ENCODE measurements around the gene RECQL. TPM values are rescaled to one million over a fixed set of nuclear protein-coding genes. Genes with fewer than 3 reads are reported as not detected.

RECQL gene
- total and polyA plus RNA-seq, 2 of the 8 experiments (the other 6 are each of a cell fraction or from before 2014, with no cell fraction given), result 8.1 to 40.3 TPM

- no peaks in the 10 kb centered on the region for H3K36me3 ChIP-seq (ENCODE audit: control insufficient read depth in 2 of 4, insufficient read depth in 4 of 4, low read length in 3 of 4)
- peak overlapping the region; percentile 90; the same call in 1 of the 2 replicates for H4K8ac ChIP-seq (ENCODE audit: extremely low read depth, insufficient read depth, low read length)
- no peak overlapping the region for H3K56ac ChIP-seq (replicated peaks; ENCODE audit: insufficient read length, low read depth, low read length)
- no peak overlapping the region for H4K5ac ChIP-seq (ENCODE audit: insufficient read length, low read depth, low read length)
- no peak overlapping the region for H2BK15ac ChIP-seq (ENCODE audit: low read length)
- no peak overlapping the region for H4K91ac ChIP-seq (replicated peaks; ENCODE audit: insufficient read length, low read length)
- H2AFZ ChIP-seq (ENCODE audit: low read length), result peak overlapping the region; percentile 70
- POLR2A ChIA-PET (ENCODE audit: partially characterized antibody), result interaction anchor here (0.8 to 2.8 kb wide), 11 partner anchors 11 to 130 kb away, joined by 3 to 18 read pairs (median 4); partner anchors contain the start of genes GOLT1B, LDHB and RECQL
- 2% methylated on average over 57 of the region's 57 CpGs; no CpG with 5 or more reads in 1 of the 2 experiments for WGBS, 2 experiments (ENCODE audit: extremely low coverage in 1 of 2, insufficient coverage in 1 of 2, insufficient read length in 1 of 2, insufficient replicate concordance in 2 of 2, low coverage in 1 of 2, low lambda C conversion rate in 2 of 2, missing lambda C conversion rate in 1 of 2)
- peaks cover 0 to 4% (median 0%) of the 10 kb centered on the region in 4 experiments; a peak in 1 of 7 replicates for H3K4me1 ChIP-seq (replicated peaks in 1 of 4; ENCODE audit: control insufficient read depth in 3 of 4, insufficient read depth in 4 of 4, low read length in 3 of 4)
- no peak overlapping the region for H2BK12ac ChIP-seq (ENCODE audit: low read depth, low read length)
- CTCF ChIA-PET (ENCODE audit: partially characterized antibody), result interaction anchor here (0.6 kb wide), 1 partner anchor 149 kb away, joined by 3 read pairs; no protein-coding TSS in a partner anchor
- no peaks in the 10 kb centered on the region for H3K79me2 ChIP-seq (ENCODE audit: control insufficient read depth in 1 of 2, insufficient read depth in 2 of 2, low read length in 2 of 2)
- H4K20me1 ChIP-seq (replicated peaks in 1 of 2; ENCODE audit: control insufficient read depth in 1 of 2, insufficient read depth in 2 of 2, low read length in 2 of 2), result no peaks in the 10 kb centered on the region
- H2AK5ac ChIP-seq (ENCODE audit: low read depth, low read length), result no peak overlapping the region
- H3K14ac ChIP-seq (ENCODE audit: insufficient read length), result no peak overlapping the region
- H3K4me2 ChIP-seq (ENCODE audit: insufficient read depth in 1 of 2, low read depth in 2 of 2, low read length in 2 of 2), result peak overlapping the region; percentile 67 to 86
- H3K9ac ChIP-seq (replicated peaks in 1 of 4; ENCODE audit: extremely low read depth in 1 of 4, low read depth in 3 of 4, low read length in 3 of 4), result peak overlapping the region; percentile 30 to 62 (median 35); a peak in 6 of 7 replicates
- H3K9me3 ChIP-seq (ENCODE audit: insufficient read depth in 2 of 2, low read depth in 1 of 2, low read length in 1 of 2), result no peaks in the 10 kb centered on the region
- H3K18ac ChIP-seq (ENCODE audit: extremely low read depth, low read length), result peak overlapping the region; percentile 53; the same call in 1 of the 2 replicates
- H3K4me3 ChIP-seq (ENCODE audit: extremely low read depth in 1 of 4, insufficient read depth in 2 of 4, low read depth in 3 of 4, low read length in 4 of 4), result peak overlapping the region; percentile 51 to 75 (median 62)
- H3K23me2 ChIP-seq (ENCODE audit: low read depth, low read length), result peaks cover 6% of the 10 kb centered on the region; the same call in 1 of the 2 replicates
- H3K4ac ChIP-seq (replicated peaks; ENCODE audit: insufficient read length, low read depth, low read length), result no peak overlapping the region
- H2BK120ac ChIP-seq (replicated peaks; ENCODE audit: low read depth, low read length), result no peak overlapping the region
- peaks cover 0 to 16% (median 9%) of the 10 kb centered on the region in 4 experiments; a peak in 5 of 7 replicates for H3K27me3 ChIP-seq (replicated peaks in 1 of 4; ENCODE audit: control insufficient read depth in 3 of 4, extremely low read depth in 1 of 4, insufficient read depth in 3 of 4, low read length in 3 of 4)
- no peak for FAIRE-seq
- no peaks in the 10 kb centered on the region for H3K79me1 ChIP-seq (ENCODE audit: low read depth, low read length)
- no peak overlapping the region for H3K23ac ChIP-seq (ENCODE audit: insufficient read length)
- no peak overlapping the region for H3K27ac ChIP-seq (ENCODE audit: low read depth, low read length)
- H2BK5ac ChIP-seq (ENCODE audit: low read depth, low read length), result no peak overlapping the region
- H2BK20ac ChIP-seq (ENCODE audit: low read length), result no peak overlapping the region
- peak; percentile 54 to 78 for DNase-seq (ENCODE audit: low read depth in 1 of 2, low spot score in 2 of 2)
- TF ChIP-seq RXRA (IDR thresholded peaks at IDR 0.05; ENCODE audit: insufficient read depth, low read depth, low read length) (no peak), TCF12 (IDR thresholded peaks at IDR 0.05; ENCODE audit: low read depth, low read length) (no peak), EZH2 (IDR thresholded peaks at IDR 0.05; ENCODE audit: low read depth, low read length, severe bottlenecking) (peak; percentile 50), FOSL1 (IDR thresholded peaks at IDR 0.05; ENCODE audit: insufficient read depth, low read depth, low read length) (no peak)
Measured at GRCh38 chr12:21527451-21528180, 26.2 kb upstream of the RECQL start.

Data from H1 (cell line).